MV-4-11 (cell line): ENCODE measurements around the gene ACP3.

Source experiments
- DNase-seq: peaks from one replicate; lab custom pipeline; 2025; lab: John Stamatoyannopoulos, UW

The ACP3 gene

DNA sequence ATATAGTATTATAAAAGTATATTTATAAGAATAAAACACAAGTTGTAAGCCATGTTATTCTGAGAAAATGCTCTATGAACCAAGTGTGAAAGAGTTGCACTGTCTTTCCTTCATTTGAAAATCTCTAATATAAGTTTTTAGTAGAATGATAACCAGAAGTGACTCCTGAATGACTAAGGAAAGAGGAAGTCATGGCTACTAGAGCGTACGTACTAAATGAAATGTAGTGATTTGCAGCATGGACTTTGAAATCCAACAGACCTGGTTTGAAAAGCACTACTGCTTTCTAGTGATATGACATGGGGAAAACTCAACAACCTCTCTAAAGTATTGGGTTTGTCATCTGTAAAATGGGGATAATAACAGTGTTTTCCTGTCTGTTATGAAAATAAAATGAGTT is 89.8 kb downstream of the ACP3 start:
- DNase-seq = peak; percentile 22
